Measurements from ENCODE around the gene ITFG1.
"Not testable (repeated sequence)": the region's sequence is repeated elsewhere in the genome, so short reads cannot be mapped to it uniquely, and the experiment has no call there.

- TF ChIP-seq CTCF, POLR2A (IDR thresholded peaks at IDR 0.05): not testable (repeated sequence)
These were observed 308.4 kb downstream of the ITFG1 start for GRCh38 chr16:47152501-47152900.

All from right lobe of liver (tissue), 4 donors.